ENCODE measurements around the gene GRIPAP1. TPM values are rescaled to one million over a fixed set of nuclear protein-coding genes. Genes with fewer than 3 reads are reported as not detected.

The GRIPAP1 gene
- total and polyA plus RNA-seq, 2 donors (not counting 3 experiments of a cell fraction or from before 2014, with no cell fraction given), result 25.3 to 49.4 TPM

- TF ChIP-seq MYC (IDR thresholded peaks at IDR 0.05; ENCODE audit: low read depth, low read length) (no peak), JUN (IDR thresholded peaks at IDR 0.05; ENCODE audit: borderline replicate concordance, insufficient read depth, insufficient read length, low read depth) (no peak), MAX (IDR thresholded peaks at IDR 0.05; ENCODE audit: insufficient read depth, insufficient read length) (no peak), POLR2A (IDR thresholded peaks at IDR 0.05; ENCODE audit: low read depth, low read length) (no peak), CTCF (IDR thresholded peaks at IDR 0.05; ENCODE audit: extremely low read depth in 1 of 2, insufficient read depth in 1 of 2, low read depth in 1 of 2, low read length in 2 of 2) (no peak), POLR2AphosphoS5 (IDR thresholded peaks at IDR 0.05; ENCODE audit: insufficient read depth, low read depth, low read length) (no peak), EZH2 (IDR thresholded peaks at IDR 0.05; ENCODE audit: borderline replicate concordance, low read depth, low read length, severe bottlenecking) (no peak), FOS (IDR thresholded peaks at IDR 0.05; ENCODE audit: borderline replicate concordance, insufficient read depth, low read length) (no peak), GATA2 (IDR thresholded peaks at IDR 0.05; ENCODE audit: insufficient read depth, insufficient read length, low read depth, low read length) (no peak)
- Histone ChIP-seq H2AFZ (ENCODE audit: low read depth, low read length) (no peak overlapping the region), H3K9ac (replicated peaks; ENCODE audit: extremely low read depth, insufficient read depth, low read length) (no peak overlapping the region), H3K27me3 (ENCODE audit: control insufficient read depth in 2 of 2, insufficient read depth in 2 of 2, low read length in 2 of 2) (no peaks in the 10 kb centered on the region), H3K4me3 (replicated peaks in 1 of 3; ENCODE audit: insufficient read depth in 1 of 3, low read depth in 1 of 3, low read length in 3 of 3) (no peak overlapping the region), H3K4me1 (ENCODE audit: control insufficient read depth, extremely low read depth, insufficient read depth, low read length) (no peaks in the 10 kb centered on the region), H3K9me1 (replicated peaks; ENCODE audit: control insufficient read depth, extremely low read depth, insufficient read depth, low read length) (no peaks in the 10 kb centered on the region), H3K79me2 (ENCODE audit: control insufficient read depth, insufficient read depth, low read length) (no peaks in the 10 kb centered on the region), H4K20me1 (replicated peaks; ENCODE audit: control insufficient read depth, extremely low read depth, insufficient read depth, low read length) (no peaks in the 10 kb centered on the region), H3K4me2 (ENCODE audit: insufficient read depth, low read length) (no peak overlapping the region), H3K36me3 (ENCODE audit: control insufficient read depth in 2 of 2, extremely low read depth in 1 of 2, insufficient read depth in 2 of 2, low read length in 2 of 2) (peaks cover 0 to 10% of the 10 kb centered on the region in 2 experiments), H3K9me3 (replicated peaks; ENCODE audit: control insufficient read depth, insufficient read depth, low read length) (no peaks in the 10 kb centered on the region), H3K27ac (ENCODE audit: insufficient read depth, low read depth, low read length) (no peak overlapping the region)
- ChIA-PET CTCF (interaction anchor here (0.5 kb wide), 1 partner anchor 8 kb away, joined by 3 read pairs; no protein-coding TSS in a partner anchor), POLR2A (no interaction called here)
- dilution Hi-C loops (cut with MboI; ENCODE audit: extremely low pct_ligation_motif_present, low sequenced_read_pairs) (no loop called here), intact Hi-C loops (cut with micrococcal nuclease) (no loop called here)
- no TSS peak for BruUV-seq (replicated peaks)
- peak; percentile 50 for FAIRE-seq
- DNase-seq (ENCODE audit: low read depth, low spot score), result no peak
Observed at GRCh38 chrX:48927736-48928382, 74.2 kb downstream of the GRIPAP1 start.

All from endothelial cell of umbilical vein (primary cell).